GM12878 (cell line): ENCODE results near the gene MARS1.

Experiments
- CHD2 ChIP-seq: IDR thresholded peaks from 2 replicates; pipeline ENCODE4 v1.6.1; 2011; ENCODE audit warnings: low read depth, low read length, improper control_type of control experiment, borderline replicate concordance
- EZH2 ChIP-seq: IDR thresholded peaks from 2 replicates; pipeline ENCODE4 v1.6.1; 2012; ENCODE audit warnings: low read depth, mild to moderate bottlenecking, control low read depth, inconsistent platforms, low read length, borderline replicate concordance; ENCODE audit not compliant: control insufficient read depth
- JUNB ChIP-seq: IDR thresholded peaks from 2 replicates; pipeline ENCODE4 v1.6.1; 2016; ENCODE audit warnings: antibody characterized with exemption, mild to moderate bottlenecking
- JUND ChIP-seq: IDR thresholded peaks from 2 replicates; pipeline ENCODE4 v1.6.1; 2012; ENCODE audit warnings: low read depth, mild to moderate bottlenecking, low read length, improper control_type of control experiment, moderate library complexity
- POLR2AphosphoS2 ChIP-seq: IDR thresholded peaks from 2 replicates; pipeline ENCODE4 v1.6.1; 2011; ENCODE audit warnings: low read depth, mild to moderate bottlenecking, low read length, improper control_type of control experiment, moderate library complexity
- POLR2AphosphoS5 ChIP-seq: IDR thresholded peaks from 2 replicates; pipeline ENCODE4 v1.6.1; 2011; ENCODE audit warnings: mild to moderate bottlenecking, low read length, inconsistent platforms
- ZNF274 ChIP-seq: IDR thresholded peaks from one replicate; pipeline ENCODE4 v1.8.0; 2011; ENCODE audit not compliant: insufficient read length, insufficient read depth
- TF ChIP-seq, protein P1 (sequence below), 3 experiments: IDR thresholded peaks in 2 of 3; conservative IDR thresholded peaks in 1 of 3; 2 replicates each; pipeline ENCODE4 v1.5.1; 2011; ENCODE audit warnings: low read depth in 3 of 3, low read length in 3 of 3, mild to moderate bottlenecking in 3 of 3, control low read depth in 2 of 3, moderate library complexity in 2 of 3, inconsistent platforms in 1 of 3, mixed read lengths in 1 of 3; ENCODE audit not compliant: control insufficient read depth in 2 of 3, insufficient read depth in 1 of 3; ENCODE audit errors: extremely low read depth in 1 of 3
- TF ChIP-seq, protein P2 (sequence below): IDR thresholded peaks from 2 replicates; pipeline ENCODE4 v1.6.1; 2011; ENCODE audit warnings: low read depth, low read length, improper control_type of control experiment, borderline replicate concordance

DNA sequence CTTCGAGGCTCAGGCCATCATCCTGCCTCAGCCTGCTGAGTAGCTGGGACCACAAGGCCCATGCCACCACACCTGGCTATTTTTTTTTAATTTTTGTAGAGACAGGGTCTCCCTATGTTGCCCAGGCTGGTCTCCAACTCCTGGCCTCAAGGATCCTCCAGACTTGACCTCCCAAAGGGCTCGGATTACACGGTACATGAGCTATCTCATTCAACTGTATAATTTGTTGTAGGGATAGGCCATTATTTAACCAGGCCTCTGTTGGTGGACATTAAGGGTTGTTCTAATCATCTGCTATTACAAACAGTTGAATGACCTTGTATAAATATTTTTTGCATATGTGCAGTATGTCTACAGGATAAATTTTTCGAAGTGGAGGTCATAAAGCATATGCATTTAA, 71.0 kb downstream of the MARS1 start:
- TF ChIP-seq CHD2 (no peak), POLR2AphosphoS5 (no peak), ZNF274 (no peak), JUND (no peak), EZH2 (no peak), POLR2AphosphoS2 (no peak), JUNB (no peak)
- TF ChIP-seq, protein P1, sequence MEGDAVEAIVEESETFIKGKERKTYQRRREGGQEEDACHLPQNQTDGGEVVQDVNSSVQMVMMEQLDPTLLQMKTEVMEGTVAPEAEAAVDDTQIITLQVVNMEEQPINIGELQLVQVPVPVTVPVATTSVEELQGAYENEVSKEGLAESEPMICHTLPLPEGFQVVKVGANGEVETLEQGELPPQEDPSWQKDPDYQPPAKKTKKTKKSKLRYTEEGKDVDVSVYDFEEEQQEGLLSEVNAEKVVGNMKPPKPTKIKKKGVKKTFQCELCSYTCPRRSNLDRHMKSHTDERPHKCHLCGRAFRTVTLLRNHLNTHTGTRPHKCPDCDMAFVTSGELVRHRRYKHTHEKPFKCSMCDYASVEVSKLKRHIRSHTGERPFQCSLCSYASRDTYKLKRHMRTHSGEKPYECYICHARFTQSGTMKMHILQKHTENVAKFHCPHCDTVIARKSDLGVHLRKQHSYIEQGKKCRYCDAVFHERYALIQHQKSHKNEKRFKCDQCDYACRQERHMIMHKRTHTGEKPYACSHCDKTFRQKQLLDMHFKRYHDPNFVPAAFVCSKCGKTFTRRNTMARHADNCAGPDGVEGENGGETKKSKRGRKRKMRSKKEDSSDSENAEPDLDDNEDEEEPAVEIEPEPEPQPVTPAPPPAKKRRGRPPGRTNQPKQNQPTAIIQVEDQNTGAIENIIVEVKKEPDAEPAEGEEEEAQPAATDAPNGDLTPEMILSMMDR (IDR thresholded peaks at IDR 0.05 in 2 of 3, conservative IDR thresholded peaks at IDR 0.05 in 1 of 3; ENCODE audit: control insufficient read depth in 2 of 3, extremely low read depth in 1 of 3, insufficient read depth in 1 of 3, low read depth in 3 of 3, low read length in 3 of 3) = no peak
- TF ChIP-seq, protein P2, sequence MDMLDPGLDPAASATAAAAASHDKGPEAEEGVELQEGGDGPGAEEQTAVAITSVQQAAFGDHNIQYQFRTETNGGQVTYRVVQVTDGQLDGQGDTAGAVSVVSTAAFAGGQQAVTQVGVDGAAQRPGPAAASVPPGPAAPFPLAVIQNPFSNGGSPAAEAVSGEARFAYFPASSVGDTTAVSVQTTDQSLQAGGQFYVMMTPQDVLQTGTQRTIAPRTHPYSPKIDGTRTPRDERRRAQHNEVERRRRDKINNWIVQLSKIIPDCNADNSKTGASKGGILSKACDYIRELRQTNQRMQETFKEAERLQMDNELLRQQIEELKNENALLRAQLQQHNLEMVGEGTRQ = no peak
